Measurements from ENCODE around the gene LAMB3.

The LAMB3 gene

DNA sequence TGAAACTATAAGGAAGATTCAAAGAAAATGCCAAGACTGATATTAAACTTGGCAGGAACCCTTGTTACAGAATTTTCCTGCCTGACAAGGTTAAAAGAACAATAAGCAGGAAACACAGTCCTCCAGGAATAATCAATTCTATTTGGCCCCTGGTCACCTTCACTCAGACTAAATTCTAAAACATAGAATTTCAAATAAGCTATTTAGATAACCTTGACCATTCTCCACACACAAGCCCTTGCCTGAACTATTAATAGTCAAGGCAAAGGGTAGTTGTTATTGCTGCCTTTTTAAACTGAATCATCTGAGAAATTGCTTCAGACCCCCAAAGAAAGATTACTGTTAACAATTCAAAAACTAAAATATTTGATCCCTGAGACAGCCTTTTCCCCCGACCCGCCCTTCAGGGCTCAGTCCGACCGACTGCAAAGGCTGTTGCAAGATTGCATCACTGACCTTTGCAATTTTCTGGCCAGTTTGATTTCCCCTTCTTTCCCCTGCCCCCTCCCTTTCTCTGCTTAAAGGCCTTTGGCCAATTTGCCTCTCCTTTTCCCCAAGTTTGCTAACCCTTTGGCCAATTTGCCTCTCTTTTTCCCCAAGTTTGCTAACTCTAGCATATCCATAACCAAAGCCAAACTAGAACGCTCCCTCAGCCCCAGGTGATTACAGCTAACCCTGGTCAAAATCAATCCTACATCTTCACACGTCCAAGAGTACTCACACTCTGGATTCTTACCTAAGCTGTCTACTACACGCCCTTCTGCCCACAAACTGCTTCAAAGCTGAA is 21.6 kb upstream of the LAMB3 start:
- no peak overlapping the region for H3K9ac ChIP-seq (ENCODE audit: insufficient read length, low read depth)
- H3K36me3 ChIP-seq (ENCODE audit: insufficient read depth, insufficient read length, low read length), result no peaks in the 10 kb centered on the region
- H3K4me3 ChIP-seq (ENCODE audit: insufficient read length, low read depth), result no peak overlapping the region
- TF ChIP-seq YY1 (IDR thresholded peaks at IDR 0.05; ENCODE audit: insufficient read depth, insufficient read length) (no peak), ZNF274 (IDR thresholded peaks at IDR 0.05; ENCODE audit: low read depth, low read length) (no peak), SUZ12 (IDR thresholded peaks at IDR 0.05; ENCODE audit: extremely low read depth, insufficient read depth, insufficient read length) (no peak)
- peaks cover 68% of the 10 kb centered on the region for H3K27me3 ChIP-seq (ENCODE audit: insufficient read depth, insufficient read length)
- no peaks in the 10 kb centered on the region for H3K4me1 ChIP-seq (ENCODE audit: insufficient read depth, insufficient read length)
- no peaks in the 10 kb centered on the region for H3K9me3 ChIP-seq (ENCODE audit: insufficient read depth, low read length)
- DNase-seq (ENCODE audit: low read depth, low spot score), result no peak

GRCh38 chr1:209672705-209673630 is 20.7 kb upstream of the LAMB3 start:
- no peaks in the 10 kb centered on the region for H3K9me3 ChIP-seq (ENCODE audit: insufficient read depth, low read length)
- no peaks in the 10 kb centered on the region for H3K4me1 ChIP-seq (ENCODE audit: insufficient read depth, insufficient read length)
- DNase-seq (ENCODE audit: low read depth, low spot score), result no peak
- no peaks in the 10 kb centered on the region for H3K36me3 ChIP-seq (ENCODE audit: insufficient read depth, insufficient read length, low read length)
- no peak overlapping the region for H3K9ac ChIP-seq (ENCODE audit: insufficient read length, low read depth)
- TF ChIP-seq SUZ12 (IDR thresholded peaks at IDR 0.05; ENCODE audit: extremely low read depth, insufficient read depth, insufficient read length) (no peak), YY1 (IDR thresholded peaks at IDR 0.05; ENCODE audit: insufficient read depth, insufficient read length) (no peak), ZNF274 (IDR thresholded peaks at IDR 0.05; ENCODE audit: low read depth, low read length) (no peak)
- peaks cover 62% of the 10 kb centered on the region for H3K27me3 ChIP-seq (ENCODE audit: insufficient read depth, insufficient read length)
- H3K4me3 ChIP-seq (ENCODE audit: insufficient read length, low read depth), result no peak overlapping the region

GRCh38 chr1:209670441-209671082 is 18.3 kb upstream of the LAMB3 start:
- peaks cover 38% of the 10 kb centered on the region for H3K27me3 ChIP-seq (ENCODE audit: insufficient read depth, insufficient read length)
- no peaks in the 10 kb centered on the region for H3K9me3 ChIP-seq (ENCODE audit: insufficient read depth, low read length)
- H3K36me3 ChIP-seq (ENCODE audit: insufficient read depth, insufficient read length, low read length), result no peaks in the 10 kb centered on the region
- H3K4me3 ChIP-seq (ENCODE audit: insufficient read length, low read depth), result no peak overlapping the region
- DNase-seq (ENCODE audit: low read depth, low spot score), result no peak
- H3K4me1 ChIP-seq (ENCODE audit: insufficient read depth, insufficient read length), result no peaks in the 10 kb centered on the region
- TF ChIP-seq YY1 (IDR thresholded peaks at IDR 0.05; ENCODE audit: insufficient read depth, insufficient read length) (no peak), ZNF274 (IDR thresholded peaks at IDR 0.05; ENCODE audit: low read depth, low read length) (no peak), SUZ12 (IDR thresholded peaks at IDR 0.05; ENCODE audit: extremely low read depth, insufficient read depth, insufficient read length) (no peak)
- H3K9ac ChIP-seq (ENCODE audit: insufficient read length, low read depth), result no peak overlapping the region

GRCh38 chr1:209667708-209668107 is 15.5 kb upstream of the LAMB3 start:
- H3K9ac ChIP-seq (ENCODE audit: insufficient read length, low read depth), result no peak overlapping the region
- TF ChIP-seq YY1 (IDR thresholded peaks at IDR 0.05; ENCODE audit: insufficient read depth, insufficient read length), result no peak
- TF ChIP-seq SUZ12 (IDR thresholded peaks at IDR 0.05; ENCODE audit: extremely low read depth, insufficient read depth, insufficient read length), result no peak
- TF ChIP-seq ZNF274 (IDR thresholded peaks at IDR 0.05; ENCODE audit: low read depth, low read length), result no peak
- no peak overlapping the region for H3K4me3 ChIP-seq (ENCODE audit: insufficient read length, low read depth)
- H3K27me3 ChIP-seq (ENCODE audit: insufficient read depth, insufficient read length), result peaks cover 10% of the 10 kb centered on the region
- H3K36me3 ChIP-seq (ENCODE audit: insufficient read depth, insufficient read length, low read length), result no peaks in the 10 kb centered on the region
- no peaks in the 10 kb centered on the region for H3K9me3 ChIP-seq (ENCODE audit: insufficient read depth, low read length)
- no peak for DNase-seq (ENCODE audit: low read depth, low spot score)
- no peaks in the 10 kb centered on the region for H3K4me1 ChIP-seq (ENCODE audit: insufficient read depth, insufficient read length)

- H3K36me3 ChIP-seq (ENCODE audit: insufficient read depth, insufficient read length, low read length), result no peaks in the 10 kb centered on the region
- TF ChIP-seq SUZ12 (IDR thresholded peaks at IDR 0.05; ENCODE audit: extremely low read depth, insufficient read depth, insufficient read length) (no peak), YY1 (IDR thresholded peaks at IDR 0.05; ENCODE audit: insufficient read depth, insufficient read length) (no peak), ZNF274 (IDR thresholded peaks at IDR 0.05; ENCODE audit: low read depth, low read length) (no peak)
- H3K4me1 ChIP-seq (ENCODE audit: insufficient read depth, insufficient read length), result no peaks in the 10 kb centered on the region
- no peak overlapping the region for H3K9ac ChIP-seq (ENCODE audit: insufficient read length, low read depth)
- no peak overlapping the region for H3K4me3 ChIP-seq (ENCODE audit: insufficient read length, low read depth)
- DNase-seq (ENCODE audit: low read depth, low spot score), result no peak
- peaks cover 6% of the 10 kb centered on the region for H3K27me3 ChIP-seq (ENCODE audit: insufficient read depth, insufficient read length)
- no peaks in the 10 kb centered on the region for H3K9me3 ChIP-seq (ENCODE audit: insufficient read depth, low read length)
Observed at GRCh38 chr1:209667103-209667502, 14.9 kb upstream of the LAMB3 start.

DNA sequence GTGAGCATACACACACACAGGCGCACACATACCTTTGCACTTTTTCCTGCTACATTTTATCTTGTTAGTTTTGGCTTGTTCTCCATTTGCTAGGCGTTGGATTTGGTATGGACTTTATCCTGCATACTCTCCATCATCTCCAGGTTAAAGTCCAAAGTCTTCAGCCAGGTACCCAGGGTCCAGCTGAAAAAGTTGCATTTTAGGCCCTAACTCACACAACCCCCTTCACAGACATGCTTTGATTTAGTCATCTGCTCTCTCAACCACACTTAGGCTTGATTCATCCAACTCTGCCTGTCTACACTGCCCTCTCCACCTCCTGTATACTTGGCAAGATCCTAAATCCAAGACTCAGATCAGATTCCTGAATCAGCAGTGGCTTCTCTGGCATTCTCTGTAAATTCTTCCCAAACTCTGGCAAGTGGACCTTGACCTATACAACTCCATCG is 10.7 kb upstream of the LAMB3 start:
- no peak for DNase-seq (ENCODE audit: low read depth, low spot score)
- Histone ChIP-seq H3K4me1 (ENCODE audit: insufficient read depth, insufficient read length) (peaks cover 4% of the 10 kb centered on the region), H3K9ac (ENCODE audit: insufficient read length, low read depth) (no peak overlapping the region), H3K27me3 (ENCODE audit: insufficient read depth, insufficient read length) (no peaks in the 10 kb centered on the region), H3K36me3 (ENCODE audit: insufficient read depth, insufficient read length, low read length) (no peaks in the 10 kb centered on the region), H3K9me3 (ENCODE audit: insufficient read depth, low read length) (no peaks in the 10 kb centered on the region), H3K4me3 (ENCODE audit: insufficient read length, low read depth) (no peak overlapping the region)
- no peak for TF ChIP-seq ZNF274 (IDR thresholded peaks at IDR 0.05; ENCODE audit: low read depth, low read length)
- no peak for TF ChIP-seq SUZ12 (IDR thresholded peaks at IDR 0.05; ENCODE audit: extremely low read depth, insufficient read depth, insufficient read length)
- no peak for TF ChIP-seq YY1 (IDR thresholded peaks at IDR 0.05; ENCODE audit: insufficient read depth, insufficient read length)
